NCI-H526 (cell line): ENCODE data around the gene HTN3.
"Not testable (repeated sequence)": the region's sequence is repeated elsewhere in the genome, so short reads cannot be mapped to it uniquely, and the experiment has no call there.

Source experiments
- DNase-seq, 2 experiments: peaks; one replicate each; lab custom pipeline; 2025; lab: John Stamatoyannopoulos, UW

HTN3 gene

DNA sequence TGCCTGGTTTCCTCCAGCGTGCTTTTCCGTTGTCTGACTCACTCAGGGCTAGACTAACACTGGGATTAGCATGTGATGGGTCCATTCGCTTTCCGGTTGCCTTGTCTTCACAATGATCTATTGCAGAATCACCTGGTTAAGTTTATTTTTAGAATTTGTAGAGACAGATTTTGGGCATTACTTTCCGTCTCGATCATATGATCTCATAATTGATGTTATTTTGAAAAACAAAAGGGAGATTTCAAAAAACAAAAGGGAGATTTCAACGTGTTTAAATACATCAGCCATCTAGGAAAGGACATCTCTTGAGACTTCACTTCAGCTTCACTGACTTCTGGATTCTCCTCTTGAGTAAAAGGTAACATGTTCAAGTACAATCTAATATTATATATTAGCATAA lies at the start of gene HTN3:
Gene HTN3 (plus strand): TSS at position 301 of the 400 bp plus-strand sequence. CDS start 2,282 bp downstream, outside the sequence.
- not testable (repeated sequence) for DNase-seq

DNA sequence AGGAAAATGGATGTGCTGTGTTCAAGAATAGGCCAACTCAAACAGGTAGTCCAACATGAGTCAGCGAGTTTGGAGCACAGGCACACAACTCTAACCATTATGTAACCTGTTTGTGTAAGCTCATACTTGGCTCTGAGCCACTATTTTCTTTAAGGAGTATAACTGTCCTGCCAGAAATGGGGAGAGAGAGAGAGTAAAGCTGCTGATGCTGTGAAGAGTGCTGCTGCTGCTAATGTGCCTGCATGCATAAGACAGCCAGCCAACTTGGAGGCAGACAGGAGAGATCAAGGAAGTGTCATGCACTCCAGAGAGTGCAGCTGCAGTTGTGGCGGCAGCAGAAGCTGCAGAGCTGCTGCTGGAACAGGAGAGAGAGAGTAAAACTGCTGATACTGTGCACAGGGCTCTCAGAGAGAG lies 44.2 kb upstream of the HTN3 start:
- no peak for DNase-seq

DNA sequence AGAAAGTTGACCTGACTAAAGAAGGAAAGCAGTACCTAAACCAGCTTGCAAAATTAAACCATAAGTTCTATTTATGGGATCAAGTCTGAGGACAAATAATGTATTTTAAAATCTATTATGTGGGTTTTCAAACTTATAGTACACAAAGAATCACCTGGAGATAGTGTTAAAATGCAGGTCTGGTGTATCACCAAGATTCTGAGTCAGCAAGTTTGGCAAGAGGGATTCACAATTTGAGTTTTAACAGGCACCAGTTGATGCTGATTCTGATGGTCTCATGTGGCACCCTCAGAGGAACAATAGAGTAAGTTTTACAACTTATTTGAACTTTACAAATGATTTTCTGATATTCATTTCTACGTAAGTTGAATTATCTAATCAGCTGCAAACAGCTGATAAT lies 41.6 kb upstream of the HTN3 start:
- no peak for DNase-seq

DNA sequence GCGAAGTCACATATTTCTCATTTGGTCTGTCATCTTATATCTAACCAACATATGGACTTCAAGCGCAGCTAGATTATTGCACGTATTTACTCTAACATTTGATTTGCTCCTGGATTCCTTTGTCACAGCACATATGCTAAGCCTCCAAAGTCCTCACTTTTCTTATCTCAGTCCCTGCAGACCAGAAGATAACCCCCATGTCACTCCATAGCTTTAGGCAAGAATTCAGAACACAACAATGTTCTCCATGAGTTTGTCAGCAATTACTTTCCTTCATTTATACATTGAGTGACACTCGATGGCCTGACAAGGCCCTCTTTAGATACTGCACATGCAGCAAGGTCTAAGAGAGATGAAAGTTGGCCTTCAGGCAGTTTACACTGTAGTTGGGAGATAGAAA lies 37.2 kb upstream of the HTN3 start:
- no peak for DNase-seq

DNA sequence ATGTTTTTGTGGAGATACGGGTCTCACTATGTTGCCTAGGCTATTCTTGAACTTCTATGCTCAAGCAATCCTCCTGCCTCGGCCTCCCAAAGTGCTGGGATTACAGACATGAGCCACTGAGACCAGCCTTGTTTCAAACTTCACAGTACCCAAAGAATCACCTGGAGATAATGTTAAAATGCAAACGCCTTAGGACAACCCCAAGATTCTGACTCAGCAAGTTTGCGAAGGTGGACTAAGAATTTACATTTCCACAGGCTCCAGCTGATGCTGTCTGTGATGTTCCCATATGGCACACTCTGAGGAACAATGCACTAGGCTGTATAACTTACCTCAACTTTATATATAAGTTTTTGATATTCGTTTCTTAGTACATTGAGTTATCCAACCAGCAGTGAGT lies 33.5 kb upstream of the HTN3 start:
- DNase-seq = no peak

DNA sequence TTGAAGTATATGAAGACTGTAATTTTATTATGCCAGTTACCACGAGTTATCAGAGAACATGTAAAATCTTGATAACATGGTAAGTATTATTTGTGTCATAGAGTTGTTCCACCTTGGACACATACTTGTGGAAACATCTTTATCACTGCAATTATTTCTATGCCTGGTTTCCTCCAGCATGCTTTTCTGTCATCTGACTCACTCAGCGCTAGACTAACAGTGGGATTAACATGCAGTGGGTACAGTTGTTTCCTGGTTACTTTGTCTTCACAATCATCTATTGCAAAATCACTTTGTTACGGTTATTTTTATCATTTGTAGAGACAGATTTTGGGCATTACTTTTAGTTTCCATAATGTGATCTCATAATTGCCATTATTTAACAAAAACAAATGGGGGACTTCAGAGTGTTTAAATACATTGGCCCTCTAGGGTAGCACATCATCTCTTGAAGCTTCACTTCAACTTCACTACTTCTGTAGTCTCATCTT lies 32.7 kb upstream of the HTN3 start, which contains the start of gene STATH:
Gene STATH (plus strand): TSS at position 441 of the 491 bp plus-strand sequence. CDS start 2,472 bp downstream, outside the sequence.
- no peak for DNase-seq

DNA sequence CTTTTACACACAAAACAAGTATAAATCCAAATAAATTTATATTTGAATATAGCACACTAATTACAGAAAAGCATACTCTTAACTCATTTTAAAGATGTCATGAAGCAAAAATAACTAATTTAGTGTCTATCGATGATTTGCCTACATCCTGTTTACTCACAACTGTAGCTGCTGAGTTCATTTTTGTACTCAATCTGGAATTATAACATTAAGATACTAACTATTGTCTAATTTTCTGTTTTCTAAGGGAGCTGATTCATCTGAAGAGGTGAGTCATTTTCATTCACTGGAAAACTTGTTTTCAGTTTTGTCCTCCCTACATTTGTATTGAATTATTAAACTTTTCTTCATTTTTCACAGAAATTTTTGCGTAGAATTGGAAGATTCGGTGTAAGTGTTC lies 28.8 kb upstream of the HTN3 start:
- no peak for DNase-seq

DNA sequence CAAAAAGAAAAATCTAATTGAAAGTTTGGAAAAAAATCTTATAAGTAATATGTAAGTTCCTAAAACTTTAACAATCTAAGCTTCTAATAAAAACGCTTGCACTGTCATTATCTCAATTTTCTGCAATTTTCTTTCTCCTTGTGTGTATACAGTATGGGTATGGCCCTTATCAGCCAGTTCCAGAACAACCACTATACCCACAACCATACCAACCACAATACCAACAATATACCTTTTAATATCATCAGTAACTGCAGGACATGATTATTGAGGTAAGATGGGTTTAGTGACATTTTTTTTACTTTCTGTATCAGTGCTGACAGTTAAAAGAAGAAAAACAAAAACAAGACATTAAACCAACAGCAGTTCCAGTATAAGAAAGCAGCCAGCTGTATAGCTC lies 27.5 kb upstream of the HTN3 start:
- no peak for DNase-seq

DNA sequence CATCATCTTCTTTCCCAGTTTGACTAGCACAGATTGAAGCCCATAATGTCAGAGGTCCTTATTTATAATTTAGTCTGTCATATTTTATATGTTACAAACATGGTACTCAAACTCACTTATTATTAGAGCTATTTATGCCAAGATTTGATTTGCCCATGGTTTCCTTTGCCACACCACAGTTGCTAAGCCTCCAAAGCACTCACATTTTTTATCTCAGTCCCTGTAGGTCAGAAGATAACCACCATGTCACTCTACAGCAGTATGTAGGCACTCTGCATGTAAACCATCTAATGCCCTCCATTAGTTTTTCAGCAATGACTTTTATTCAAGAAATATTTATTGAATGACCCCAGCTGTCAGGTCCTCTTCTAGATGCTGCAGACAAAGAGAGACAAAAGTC lies 25.8 kb upstream of the HTN3 start:
- no peak for DNase-seq

DNA sequence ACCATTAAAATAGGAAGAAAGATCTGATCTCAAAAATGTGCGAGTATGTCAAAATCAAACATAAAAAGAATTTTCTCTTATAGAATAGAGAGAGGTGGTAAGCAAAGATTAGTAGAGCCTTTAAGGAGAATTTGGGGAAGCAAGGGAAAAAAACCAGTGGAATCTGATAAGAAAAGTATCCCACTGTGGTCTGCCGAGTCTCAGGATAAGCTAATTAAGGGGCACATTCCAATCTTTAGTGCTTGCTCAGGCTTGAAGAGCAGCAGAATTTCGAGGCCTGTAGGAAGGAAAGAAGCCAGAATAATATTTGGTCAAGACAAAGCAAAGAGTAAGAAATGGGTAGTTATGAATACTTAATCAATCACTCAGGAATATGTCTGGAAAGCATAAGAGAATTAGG lies 19.5 kb upstream of the HTN3 start:
- DNase-seq = no peak

DNA sequence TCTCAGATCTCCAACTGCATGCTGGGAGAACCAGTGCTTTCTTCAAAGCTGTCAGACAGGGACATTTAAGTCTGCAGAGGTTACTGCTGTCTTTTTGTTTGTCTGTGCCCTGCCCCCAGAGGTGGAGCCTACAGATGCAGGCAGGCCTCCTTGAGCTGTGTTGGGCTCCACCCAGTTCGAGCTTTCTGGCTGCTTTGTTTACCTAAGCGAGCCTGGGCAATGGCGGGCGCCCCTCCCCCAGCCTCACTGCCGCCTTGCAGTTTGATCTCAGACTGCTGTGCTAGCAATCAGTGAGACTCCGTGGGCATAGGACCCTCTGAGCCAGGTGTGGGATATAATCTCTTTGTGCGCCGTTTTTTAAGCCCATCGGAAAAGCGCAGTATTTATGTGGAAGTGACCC lies 9.3 kb upstream of the HTN3 start:
- not testable (repeated sequence) for DNase-seq

DNA sequence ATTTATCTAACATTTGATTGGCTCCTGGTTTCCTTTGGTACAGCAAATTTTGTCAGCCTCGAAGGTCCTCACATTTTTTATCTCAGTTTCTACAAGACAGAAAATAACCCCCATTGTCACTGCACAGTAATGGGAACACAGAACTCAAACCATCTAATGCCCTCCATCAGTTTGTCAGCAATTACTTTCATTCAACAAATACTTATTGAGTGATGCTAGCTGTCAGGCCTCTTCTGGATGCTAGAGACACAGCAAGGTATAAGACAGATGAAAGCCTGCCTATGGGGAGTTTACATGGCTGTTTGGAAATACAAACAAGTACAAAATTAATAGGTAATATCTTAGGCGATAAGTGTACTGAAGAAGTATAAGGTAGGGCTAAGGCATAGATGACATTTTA lies 5.0 kb upstream of the HTN3 start:
- DNase-seq = no peak

DNA sequence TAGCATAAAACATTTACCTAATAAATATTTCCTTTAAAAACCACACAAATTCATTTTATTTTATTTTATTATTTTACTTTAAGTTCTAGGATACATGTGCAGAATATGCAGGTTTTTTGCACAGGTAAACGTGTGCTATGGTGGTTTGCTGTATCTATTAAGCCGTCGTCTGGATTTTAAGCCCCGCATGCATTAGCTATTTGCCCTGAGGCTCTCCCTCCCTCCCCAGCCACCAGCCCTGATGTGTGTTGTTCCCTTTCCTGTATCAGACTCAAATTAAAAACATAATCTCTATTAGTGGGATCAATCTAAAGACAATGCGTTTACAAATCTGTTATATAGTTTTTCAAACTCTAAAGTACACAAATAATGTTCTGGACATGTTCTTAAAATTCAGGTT lies 1.2 kb upstream of the HTN3 start:
- no peak for DNase-seq

DNA sequence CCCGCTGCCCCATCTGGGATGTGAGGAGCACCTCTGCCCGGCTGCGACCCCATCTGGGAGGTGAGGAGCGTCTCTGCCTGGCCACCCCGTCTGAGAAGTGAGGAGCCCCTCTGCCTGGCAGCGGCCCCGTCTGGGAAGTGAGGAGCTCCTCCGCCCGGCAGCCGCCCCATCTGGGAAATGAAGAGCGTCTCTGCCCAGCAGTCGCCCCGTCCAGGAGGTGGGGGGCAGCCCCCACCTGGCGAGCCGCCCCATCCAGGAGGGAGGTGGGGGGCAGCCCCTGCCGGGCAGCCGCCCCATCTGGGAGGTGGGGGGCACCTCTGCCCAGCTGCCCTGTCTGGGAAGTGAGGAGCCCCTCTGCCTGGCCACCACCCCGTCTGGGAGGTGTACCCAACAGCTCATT lies 9.3 kb downstream of the HTN3 start:
- not testable (repeated sequence) for DNase-seq

DNA sequence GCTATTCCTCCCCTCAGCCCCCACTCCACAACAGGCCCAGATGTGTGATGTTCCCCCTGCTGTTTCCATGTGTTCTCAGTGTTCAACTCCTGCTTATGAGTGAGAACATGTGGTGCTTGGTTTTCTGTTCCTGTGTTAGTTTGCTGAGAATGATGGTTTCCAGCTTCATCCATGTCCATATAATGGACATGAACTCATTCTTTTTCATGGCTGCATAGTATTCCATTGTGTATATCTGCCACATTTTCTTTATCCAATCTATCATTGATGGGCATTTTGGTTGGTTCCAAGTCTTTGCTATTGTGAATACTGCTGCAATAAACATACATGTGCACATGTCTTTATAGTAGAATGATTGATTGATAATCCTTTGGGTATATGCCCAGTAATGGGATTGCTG lies 11.7 kb downstream of the HTN3 start:
- not testable (repeated sequence) for DNase-seq

DNA sequence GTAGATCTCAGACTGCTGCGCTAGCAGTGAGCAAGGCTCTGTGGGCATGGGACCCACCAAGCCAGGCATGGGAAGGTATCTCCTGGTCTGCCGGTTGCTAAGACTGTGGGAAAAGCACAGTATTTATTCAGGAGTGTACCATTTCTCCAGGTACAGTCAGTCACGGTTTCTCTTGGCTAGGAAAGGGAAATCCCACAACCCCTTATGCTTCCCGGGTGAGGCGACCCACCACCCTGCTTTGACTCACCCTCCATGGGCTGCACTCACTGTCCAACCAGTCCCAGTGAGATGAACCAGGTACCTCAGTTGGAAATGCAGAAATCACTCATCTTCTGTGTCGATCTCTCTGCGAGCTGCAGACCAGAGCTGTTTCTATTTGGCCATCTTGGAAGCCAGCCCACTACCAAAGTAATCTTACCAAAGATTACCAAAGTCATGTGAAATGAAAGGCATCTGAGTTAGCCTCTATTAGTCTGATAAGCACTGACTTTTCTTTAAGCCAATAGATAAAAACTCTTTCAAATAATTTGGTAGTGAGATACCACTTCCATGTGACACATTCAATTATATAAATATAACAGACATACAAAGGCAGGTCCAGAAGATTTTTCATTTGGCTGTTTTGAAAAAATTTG lies 13.5 kb downstream of the HTN3 start:
- DNase-seq = no peak

DNA sequence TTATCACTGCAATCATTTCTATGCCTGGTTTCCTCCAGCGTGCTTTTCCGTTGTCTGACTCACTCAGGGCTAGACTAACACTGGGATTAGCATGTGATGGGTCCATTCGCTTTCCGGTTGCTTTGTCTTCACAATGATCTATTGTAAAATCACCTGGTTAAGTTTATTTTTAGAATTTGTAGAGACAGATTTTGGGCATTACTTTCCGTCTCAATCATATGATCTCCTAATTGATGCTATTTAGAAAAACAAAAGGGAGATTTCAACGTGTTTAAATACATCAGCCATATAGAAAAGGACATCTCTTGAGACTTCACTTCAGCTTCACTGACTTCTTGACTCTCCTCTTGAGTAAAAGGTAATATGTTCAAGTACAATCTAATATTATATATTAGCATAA lies 21.9 kb downstream of the HTN3 start, which contains the start of gene HTN1:
Gene HTN1 (plus strand): TSS at position 301 of the 400 bp plus-strand sequence. CDS start 2,639 bp downstream, outside the sequence.
- DNase-seq = not testable (repeated sequence)

DNA sequence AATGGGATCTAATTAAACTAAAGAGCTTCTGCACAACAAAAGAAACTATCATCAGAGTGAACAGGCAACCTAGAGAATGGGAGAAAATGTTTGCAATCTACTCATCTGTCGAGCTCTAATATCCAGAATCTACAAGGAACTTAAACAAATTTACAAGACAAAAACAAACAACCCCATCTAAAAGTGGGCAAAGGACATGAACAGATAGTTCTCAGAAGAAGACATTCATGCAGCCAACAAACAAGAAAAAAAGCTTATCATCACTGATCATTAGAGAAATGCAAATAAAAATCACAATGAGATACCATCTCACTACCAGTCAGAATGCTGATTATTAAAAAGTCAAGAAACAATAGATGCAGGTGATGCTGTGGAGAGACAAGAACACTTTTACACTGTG lies 28.3 kb downstream of the HTN3 start:
- not testable (repeated sequence) for DNase-seq

DNA sequence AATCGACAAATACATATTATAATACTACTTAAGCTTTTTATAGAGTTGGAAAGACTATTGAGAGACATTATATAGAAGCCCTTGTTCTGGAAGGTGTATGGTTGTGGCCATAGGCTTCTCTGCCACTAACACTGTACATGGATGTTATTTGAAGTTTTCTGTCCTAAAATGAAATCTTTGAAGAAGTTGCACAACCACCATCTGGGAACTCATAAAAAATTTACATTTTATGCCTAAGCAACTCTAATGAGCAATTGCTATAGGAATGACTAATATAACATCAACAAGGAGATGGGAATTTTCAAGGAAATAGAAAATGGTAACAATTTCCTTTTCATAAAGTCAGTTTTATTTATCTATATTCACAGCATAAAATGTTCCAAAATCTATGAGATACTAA lies 29.4 kb downstream of the HTN3 start:
- no peak for DNase-seq

DNA sequence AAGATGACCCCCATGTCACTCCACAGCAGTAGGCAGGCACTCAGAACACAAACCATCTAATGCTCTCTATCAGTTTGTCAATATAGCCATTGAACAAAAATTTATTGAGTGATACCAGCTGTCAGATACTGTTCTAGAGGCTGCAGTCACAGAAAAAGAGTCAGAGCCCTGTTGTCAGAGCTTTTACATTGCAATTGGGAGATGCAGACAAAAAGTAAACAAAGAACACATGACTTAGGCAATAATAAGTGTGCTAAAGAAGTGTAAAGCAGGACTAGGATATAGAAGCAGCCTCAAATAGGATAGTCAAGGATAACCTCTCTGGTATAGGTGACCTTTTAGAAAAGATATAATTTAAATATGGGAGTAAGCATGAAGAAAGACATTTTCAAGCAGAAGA lies 30.9 kb downstream of the HTN3 start:
- DNase-seq = no peak

DNA sequence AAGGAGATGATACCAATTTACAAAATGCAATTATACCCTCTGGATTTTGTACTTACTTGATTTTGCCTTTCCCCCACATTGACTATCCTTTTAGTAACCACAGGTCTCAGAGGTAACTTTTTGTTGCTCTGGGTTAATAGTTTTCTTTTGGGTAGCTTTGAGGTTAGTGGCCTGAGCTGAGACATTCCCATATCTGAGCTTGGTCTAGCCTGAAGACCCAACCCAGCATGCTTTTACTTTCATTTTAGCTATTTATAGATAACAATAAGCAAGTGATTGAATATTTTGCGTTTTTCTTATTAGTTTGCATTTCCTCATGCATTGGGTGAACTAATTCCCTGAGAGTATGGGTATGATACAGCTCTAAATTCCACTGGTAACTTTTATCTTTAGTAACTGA lies 33.7 kb downstream of the HTN3 start:
- DNase-seq = no peak

DNA sequence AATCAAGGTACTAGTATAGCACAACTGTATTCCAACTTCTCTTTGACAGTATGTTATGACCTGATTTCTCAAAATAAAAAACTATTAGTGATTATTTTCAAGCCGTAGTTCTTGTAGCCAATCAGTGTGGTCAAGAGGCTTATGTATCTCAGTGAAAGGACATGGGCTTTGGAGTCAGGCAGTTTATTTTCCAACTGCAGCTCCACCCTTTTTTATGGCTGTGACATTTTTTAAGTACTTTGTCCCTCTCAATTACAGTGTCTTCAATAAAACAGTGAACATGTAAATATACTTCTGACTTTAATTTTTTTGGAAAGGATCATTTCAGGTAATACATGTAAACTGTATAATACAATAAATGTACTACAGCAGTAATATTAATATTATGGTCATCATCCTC lies 51.9 kb downstream of the HTN3 start:
- no peak for DNase-seq
